MM.1S (cell line): ENCODE results near the gene LRRC8D.

ENCODE experiments used
- DNase-seq: peaks from one replicate; pipeline ENCODE4 v3.0.0-alpha.2; 2015
- H2AFZ ChIP-seq: fragments of 300-600 bp; sonication (generic); 2 replicates; pipeline ENCODE4 v1.6.0; 2016; ENCODE audit warnings: antibody characterized with exemption, low read length
- H3F3A ChIP-seq: fragments of 300-600 bp; sonication (generic); 2 replicates; pipeline ENCODE4 v1.6.1; 2016; ENCODE audit warnings: mild to moderate bottlenecking, antibody characterized with exemption, low read length, moderate library complexity, mixed read lengths; ENCODE audit not compliant: insufficient read depth
- H3K27ac ChIP-seq: fragments of 300-600 bp; sonication (generic); 2 replicates; pipeline ENCODE4 v1.5.1; 2016; ENCODE audit warnings: mild to moderate bottlenecking, low read length
- H3K27me3 ChIP-seq: fragments of 300-600 bp; sonication (generic); replicated peaks from 2 replicates; pipeline ENCODE4 v1.6.0; 2016; ENCODE audit warnings: low read length; ENCODE audit not compliant: insufficient read depth
- H3K36me3 ChIP-seq: fragments of 300-600 bp; sonication (generic); replicated peaks from 2 replicates; pipeline ENCODE4 v1.6.1; 2016; ENCODE audit warnings: mild to moderate bottlenecking, low read length, mixed read lengths; ENCODE audit not compliant: insufficient read depth
- H3K4me1 ChIP-seq: fragments of 300-600 bp; sonication (generic); 2 replicates; pipeline ENCODE4 v1.6.1; 2016; ENCODE audit warnings: low read length, mixed read lengths
- H3K4me2 ChIP-seq: fragments of 300-600 bp; sonication (generic); 2 replicates; pipeline ENCODE4 v1.6.0; 2016; ENCODE audit warnings: low read depth, low read length
- H3K4me3 ChIP-seq: fragments of 300-600 bp; sonication (generic); 2 replicates; pipeline ENCODE4 v1.5.1; 2016; ENCODE audit warnings: low read length, mixed read lengths
- H3K79me2 ChIP-seq: fragments of 300-600 bp; sonication (generic); 2 replicates; pipeline ENCODE4 v1.6.1; 2016; ENCODE audit warnings: mixed run types, low read length, mixed read lengths
- H3K9ac ChIP-seq: fragments of 300-600 bp; sonication (generic); 2 replicates; pipeline ENCODE4 v1.6.1; 2016; ENCODE audit warnings: low read length, mixed read lengths
- H3K9me2 ChIP-seq: fragments of 300-600 bp; sonication (generic); replicated peaks from 2 replicates; pipeline ENCODE4 v1.6.1; 2016; ENCODE audit warnings: mild to moderate bottlenecking, low read length, mixed read lengths; ENCODE audit not compliant: insufficient read depth
- H3K9me3 ChIP-seq: fragments of 300-600 bp; sonication (generic); replicated peaks from 2 replicates; pipeline ENCODE4 v1.6.1; 2016; ENCODE audit warnings: mild to moderate bottlenecking, low read length, mixed read lengths; ENCODE audit not compliant: insufficient read depth
- H4K20me1 ChIP-seq: fragments of 300-600 bp; sonication (generic); 2 replicates; pipeline ENCODE4 v1.6.1; 2016; ENCODE audit warnings: mild to moderate bottlenecking, low read length, moderate library complexity, mixed read lengths; ENCODE audit not compliant: insufficient read depth
- EZH2 ChIP-seq: fragments of 300-600 bp; sonication (generic); optimal IDR thresholded peaks from 2 replicates; pipeline ENCODE3; 2017; ENCODE audit warnings: low read depth, mild to moderate bottlenecking, antibody characterized with exemption, low read length, mixed read lengths
- EZH2phosphoT487 ChIP-seq: fragments of 300-600 bp; sonication (generic); IDR thresholded peaks from 2 replicates; pipeline ENCODE4 v1.6.1; 2018; ENCODE audit warnings: antibody characterized with exemption, low read length
- TF ChIP-seq, protein P1 (sequence below): fragments of 300-600 bp; sonication (generic); IDR thresholded peaks from 2 replicates; pipeline ENCODE4 v1.5.1; 2016; ENCODE audit warnings: antibody characterized with exemption, low read length, mixed read lengths

Gene LRRC8D

DNA sequence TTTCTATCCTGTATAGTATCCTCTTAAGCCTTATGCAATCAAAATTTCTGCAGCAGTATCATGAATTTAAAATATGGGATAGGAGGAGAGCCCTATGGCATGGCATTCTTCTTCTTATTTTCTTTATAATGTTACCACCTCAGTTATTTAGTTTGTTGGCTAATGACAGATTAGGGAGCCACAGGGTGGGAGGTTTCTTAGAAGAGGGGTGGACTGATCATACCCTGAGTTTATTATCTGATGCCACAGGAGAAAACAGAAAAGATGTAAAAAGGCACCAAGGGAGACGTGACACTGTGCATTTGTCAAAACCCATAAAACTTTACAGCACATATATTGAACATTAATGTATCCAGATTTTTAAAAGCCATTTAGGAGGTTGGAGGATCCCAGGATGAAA, 66.9 kb downstream of the LRRC8D start:
- no peaks in the 10 kb centered on the region for H3K27me3 ChIP-seq
- no peaks in the 10 kb centered on the region for H3K9me3 ChIP-seq
- H3K79me2 ChIP-seq, result no peaks in the 10 kb centered on the region
- TF ChIP-seq, protein P1, sequence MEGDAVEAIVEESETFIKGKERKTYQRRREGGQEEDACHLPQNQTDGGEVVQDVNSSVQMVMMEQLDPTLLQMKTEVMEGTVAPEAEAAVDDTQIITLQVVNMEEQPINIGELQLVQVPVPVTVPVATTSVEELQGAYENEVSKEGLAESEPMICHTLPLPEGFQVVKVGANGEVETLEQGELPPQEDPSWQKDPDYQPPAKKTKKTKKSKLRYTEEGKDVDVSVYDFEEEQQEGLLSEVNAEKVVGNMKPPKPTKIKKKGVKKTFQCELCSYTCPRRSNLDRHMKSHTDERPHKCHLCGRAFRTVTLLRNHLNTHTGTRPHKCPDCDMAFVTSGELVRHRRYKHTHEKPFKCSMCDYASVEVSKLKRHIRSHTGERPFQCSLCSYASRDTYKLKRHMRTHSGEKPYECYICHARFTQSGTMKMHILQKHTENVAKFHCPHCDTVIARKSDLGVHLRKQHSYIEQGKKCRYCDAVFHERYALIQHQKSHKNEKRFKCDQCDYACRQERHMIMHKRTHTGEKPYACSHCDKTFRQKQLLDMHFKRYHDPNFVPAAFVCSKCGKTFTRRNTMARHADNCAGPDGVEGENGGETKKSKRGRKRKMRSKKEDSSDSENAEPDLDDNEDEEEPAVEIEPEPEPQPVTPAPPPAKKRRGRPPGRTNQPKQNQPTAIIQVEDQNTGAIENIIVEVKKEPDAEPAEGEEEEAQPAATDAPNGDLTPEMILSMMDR, result no peak
- TF ChIP-seq EZH2phosphoT487 (no peak), EZH2 (no peak)
- H3K9ac ChIP-seq, result no peak overlapping the region
- H3K4me1 ChIP-seq, result no peaks in the 10 kb centered on the region
- H3K36me3 ChIP-seq, result no peaks in the 10 kb centered on the region
- no peak overlapping the region for H3K4me3 ChIP-seq
- no peak overlapping the region for H3K27ac ChIP-seq
- no peak overlapping the region for H2AFZ ChIP-seq
- H4K20me1 ChIP-seq, result no peaks in the 10 kb centered on the region
- no peak for DNase-seq
- no peaks in the 10 kb centered on the region for H3F3A ChIP-seq
- H3K9me2 ChIP-seq, result no peaks in the 10 kb centered on the region
- no peak overlapping the region for H3K4me2 ChIP-seq

DNA sequence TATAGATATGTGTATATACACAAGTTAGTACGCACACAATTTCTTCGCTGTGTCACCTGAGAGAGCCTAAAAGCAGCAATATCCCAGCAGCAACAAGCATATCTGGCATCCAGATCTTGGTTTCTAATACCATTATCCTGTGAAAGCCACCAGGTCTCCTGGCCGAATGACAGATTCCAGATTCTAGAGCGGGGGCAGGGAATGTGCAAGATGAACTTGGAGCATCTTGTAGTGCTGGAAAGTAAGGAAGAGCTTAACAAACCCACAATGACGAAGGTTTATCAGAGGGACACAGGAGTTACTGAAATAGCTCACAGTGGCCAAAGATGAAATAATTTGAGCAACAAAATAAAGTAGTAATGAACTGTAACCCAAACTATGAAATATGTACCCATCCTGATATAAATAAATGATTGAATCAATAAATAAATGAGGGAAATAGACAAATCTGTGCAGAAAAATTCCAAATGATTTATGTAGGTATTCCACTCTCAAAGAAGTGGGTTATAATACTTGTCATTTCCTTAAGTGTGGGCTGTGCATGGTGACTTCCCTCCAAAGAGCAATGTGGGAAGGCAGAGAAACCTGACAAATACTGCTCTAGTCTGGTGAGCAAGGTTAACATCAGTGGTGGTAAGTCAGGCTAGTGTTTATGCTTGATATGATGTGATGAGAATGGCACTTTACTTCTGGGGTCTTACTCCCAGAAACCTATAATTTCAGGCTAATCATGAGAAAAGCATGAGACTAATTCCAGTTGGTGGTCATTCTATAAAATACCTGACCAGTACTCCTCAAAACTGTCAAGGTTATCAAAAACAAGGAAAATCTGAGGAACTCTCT, 67.9 kb downstream of the LRRC8D start:
- no peaks in the 10 kb centered on the region for H3K79me2 ChIP-seq
- no peaks in the 10 kb centered on the region for H3K27me3 ChIP-seq
- no peak overlapping the region for H3K9ac ChIP-seq
- no peaks in the 10 kb centered on the region for H3K9me2 ChIP-seq
- no peak overlapping the region for H3K27ac ChIP-seq
- DNase-seq, result no peak
- no peaks in the 10 kb centered on the region for H4K20me1 ChIP-seq
- H3K4me2 ChIP-seq, result no peak overlapping the region
- H3K9me3 ChIP-seq, result no peaks in the 10 kb centered on the region
- H3K4me1 ChIP-seq, result no peaks in the 10 kb centered on the region
- no peak overlapping the region for H3K4me3 ChIP-seq
- H2AFZ ChIP-seq, result no peak overlapping the region
- TF ChIP-seq, protein P1, result no peak
- no peak for TF ChIP-seq EZH2phosphoT487
- H3K36me3 ChIP-seq, result no peaks in the 10 kb centered on the region
- no peaks in the 10 kb centered on the region for H3F3A ChIP-seq

DNA sequence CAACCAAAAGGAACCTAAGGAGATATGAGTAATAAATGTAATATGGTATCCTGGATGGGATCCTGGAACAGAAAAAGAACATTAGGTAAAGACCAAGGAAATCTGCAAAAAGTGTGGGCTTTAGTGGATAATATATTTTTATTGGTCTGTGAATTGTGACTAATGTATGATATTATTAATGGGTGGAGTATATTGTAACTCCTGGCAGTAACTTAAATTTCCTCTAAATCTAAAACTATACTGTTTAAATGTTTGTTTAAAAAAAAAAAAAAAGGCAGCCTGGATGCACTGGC, 68.4 kb downstream of the LRRC8D start:
- no peaks in the 10 kb centered on the region for H3K36me3 ChIP-seq
- no peaks in the 10 kb centered on the region for H3K4me1 ChIP-seq
- no peaks in the 10 kb centered on the region for H3K79me2 ChIP-seq
- H4K20me1 ChIP-seq, result no peaks in the 10 kb centered on the region
- H3F3A ChIP-seq, result no peaks in the 10 kb centered on the region
- H3K27me3 ChIP-seq, result no peaks in the 10 kb centered on the region
- H3K27ac ChIP-seq, result no peak overlapping the region
- TF ChIP-seq, protein P1, result no peak
- TF ChIP-seq EZH2phosphoT487, result no peak
- no peak for TF ChIP-seq EZH2
- no peak overlapping the region for H2AFZ ChIP-seq
- no peaks in the 10 kb centered on the region for H3K9me3 ChIP-seq
- no peaks in the 10 kb centered on the region for H3K9me2 ChIP-seq
- no peak overlapping the region for H3K4me3 ChIP-seq
- H3K9ac ChIP-seq, result no peak overlapping the region
- no peak for DNase-seq
- no peak overlapping the region for H3K4me2 ChIP-seq
